OCI-LY1 (cell line): Measurements from ENCODE around the gene DGCR8.

Source experiments
- EZH2 ChIP-seq: fragments of 200-600 bp; sonication (generic), shearing (Covaris generic); IDR thresholded peaks from 2 replicates; pipeline ENCODE4 v1.8.0; 2017; ENCODE audit warnings: borderline replicate concordance, mixed run types, mild to moderate bottlenecking, antibody characterized with exemption, low read length, moderate library complexity, mixed read lengths
- TF ChIP-seq, protein P1 (sequence below): fragments of 200-600 bp; sonication (generic), shearing (Covaris generic); IDR thresholded peaks from 2 replicates; pipeline ENCODE4 v1.5.1; 2017; ENCODE audit warnings: mild to moderate bottlenecking, antibody characterized with exemption, low read length, moderate library complexity, mixed read lengths

DNA sequence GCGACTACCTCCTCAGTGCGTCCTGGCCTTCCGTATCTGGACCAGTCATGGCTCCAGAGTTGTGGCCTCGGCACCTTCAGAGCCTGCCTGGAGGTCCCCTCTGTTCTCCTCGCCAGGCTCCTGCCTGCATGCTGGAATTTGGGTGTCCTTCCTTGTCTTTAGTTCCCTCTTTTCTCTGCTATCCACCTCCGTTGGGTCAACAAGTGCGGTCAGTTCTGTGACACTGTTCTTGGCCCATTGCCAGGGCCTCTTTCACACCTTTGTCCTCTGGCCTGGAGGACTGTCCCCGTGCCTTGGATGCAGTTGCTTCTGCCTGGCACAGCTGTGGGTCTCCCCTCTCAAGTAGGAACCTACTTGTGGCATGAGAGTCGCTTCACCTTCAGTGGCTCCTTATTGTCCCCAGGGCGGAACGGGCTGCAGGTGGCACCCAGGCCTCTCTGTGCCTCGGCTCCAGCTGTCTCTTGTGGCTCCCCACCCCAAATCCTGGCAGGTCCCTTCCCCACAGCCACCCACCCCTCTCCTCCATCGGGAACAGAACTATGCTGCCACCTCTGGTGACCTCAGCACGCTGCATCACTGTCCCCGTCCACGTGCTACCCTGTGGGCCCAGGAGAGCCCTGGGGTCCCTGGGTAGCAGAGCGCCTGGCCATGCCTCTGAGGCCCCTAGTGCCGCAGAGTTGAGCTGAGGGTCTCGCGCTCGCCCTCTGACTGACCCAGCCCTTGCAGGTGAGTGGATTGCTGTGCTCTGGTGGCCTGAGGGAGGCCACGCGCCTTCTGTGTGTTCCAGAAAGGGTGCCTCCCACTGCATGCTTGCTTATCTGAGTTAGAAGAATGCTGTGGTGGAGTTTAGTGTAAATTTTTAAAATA, 4.7 kb downstream of the DGCR8 start:
- TF ChIP-seq, protein P1, sequence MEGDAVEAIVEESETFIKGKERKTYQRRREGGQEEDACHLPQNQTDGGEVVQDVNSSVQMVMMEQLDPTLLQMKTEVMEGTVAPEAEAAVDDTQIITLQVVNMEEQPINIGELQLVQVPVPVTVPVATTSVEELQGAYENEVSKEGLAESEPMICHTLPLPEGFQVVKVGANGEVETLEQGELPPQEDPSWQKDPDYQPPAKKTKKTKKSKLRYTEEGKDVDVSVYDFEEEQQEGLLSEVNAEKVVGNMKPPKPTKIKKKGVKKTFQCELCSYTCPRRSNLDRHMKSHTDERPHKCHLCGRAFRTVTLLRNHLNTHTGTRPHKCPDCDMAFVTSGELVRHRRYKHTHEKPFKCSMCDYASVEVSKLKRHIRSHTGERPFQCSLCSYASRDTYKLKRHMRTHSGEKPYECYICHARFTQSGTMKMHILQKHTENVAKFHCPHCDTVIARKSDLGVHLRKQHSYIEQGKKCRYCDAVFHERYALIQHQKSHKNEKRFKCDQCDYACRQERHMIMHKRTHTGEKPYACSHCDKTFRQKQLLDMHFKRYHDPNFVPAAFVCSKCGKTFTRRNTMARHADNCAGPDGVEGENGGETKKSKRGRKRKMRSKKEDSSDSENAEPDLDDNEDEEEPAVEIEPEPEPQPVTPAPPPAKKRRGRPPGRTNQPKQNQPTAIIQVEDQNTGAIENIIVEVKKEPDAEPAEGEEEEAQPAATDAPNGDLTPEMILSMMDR: peak; percentile 70
- no peak for TF ChIP-seq EZH2
